Measurements from ENCODE around the gene IQGAP2. TPM values are rescaled to one million over a fixed set of nuclear protein-coding genes. Genes with fewer than 3 reads are reported as not detected.

IQGAP2 gene
- total RNA-seq, 1 experiment from 2014 or later = 83.2 TPM

- no peak for DNase-seq (ENCODE audit: low spot score)
- in situ Hi-C loops (cut with HindIII; ENCODE audit: low sequenced_read_pairs) = no loop called here
Observed at GRCh38 chr5:76439201-76439600, 36.1 kb downstream of the IQGAP2 start.

GRCh38 chr5:76439929-76440328 is 36.8 kb downstream of the IQGAP2 start:
- in situ Hi-C loops (cut with HindIII; ENCODE audit: low sequenced_read_pairs) = no loop called here
- no peak for DNase-seq (ENCODE audit: low spot score)

- no peak for DNase-seq (ENCODE audit: low spot score)
- in situ Hi-C loops (cut with HindIII; ENCODE audit: low sequenced_read_pairs) = no loop called here
Observed at GRCh38 chr5:76441101-76441500, 38.0 kb downstream of the IQGAP2 start.

- no peak for DNase-seq (ENCODE audit: low spot score)
- in situ Hi-C loops (cut with HindIII; ENCODE audit: low sequenced_read_pairs) = no loop called here
Observed at GRCh38 chr5:76441890-76442673, 39.0 kb downstream of the IQGAP2 start.

GRCh38 chr5:76443066-76443800 is 40.1 kb downstream of the IQGAP2 start:
- in situ Hi-C loops (cut with HindIII; ENCODE audit: low sequenced_read_pairs) = no loop called here
- no peak for DNase-seq (ENCODE audit: low spot score)

GRCh38 chr5:76445063-76445462 is 42.0 kb downstream of the IQGAP2 start:
- in situ Hi-C loops (cut with HindIII; ENCODE audit: low sequenced_read_pairs) = no loop called here
- no peak for DNase-seq (ENCODE audit: low spot score)

GRCh38 chr5:76445830-76446229 is 42.7 kb downstream of the IQGAP2 start:
- in situ Hi-C loops (cut with HindIII; ENCODE audit: low sequenced_read_pairs) = no loop called here
- no peak for DNase-seq (ENCODE audit: low spot score)

- in situ Hi-C loops (cut with HindIII; ENCODE audit: low sequenced_read_pairs) = no loop called here
- no peak for DNase-seq (ENCODE audit: low spot score)
Observed at GRCh38 chr5:76446776-76447175, 43.7 kb downstream of the IQGAP2 start.

- in situ Hi-C loops (cut with HindIII; ENCODE audit: low sequenced_read_pairs) = no loop called here
- DNase-seq (ENCODE audit: low spot score) = no peak
Observed at GRCh38 chr5:76449606-76450005, 46.5 kb downstream of the IQGAP2 start.

- in situ Hi-C loops (cut with HindIII; ENCODE audit: low sequenced_read_pairs) = no loop called here
- no peak for DNase-seq (ENCODE audit: low spot score)
Observed at GRCh38 chr5:76450054-76450453, 47.0 kb downstream of the IQGAP2 start.

GRCh38 chr5:76451031-76451701 is 48.1 kb downstream of the IQGAP2 start:
- in situ Hi-C loops (cut with HindIII; ENCODE audit: low sequenced_read_pairs) = no loop called here
- no peak for DNase-seq (ENCODE audit: low spot score)

- in situ Hi-C loops (cut with HindIII; ENCODE audit: low sequenced_read_pairs) = no loop called here
Observed at GRCh38 chr5:76455531-76456133, 52.5 kb downstream of the IQGAP2 start.

GRCh38 chr5:76456258-76456657 is 53.2 kb downstream of the IQGAP2 start:
- no peak for DNase-seq (ENCODE audit: low spot score)
- in situ Hi-C loops (cut with HindIII; ENCODE audit: low sequenced_read_pairs) = no loop called here

More at GRCh38 chr5:76455531-76456133, 52.5 kb downstream of the IQGAP2 start:
- DNase-seq (ENCODE audit: low spot score) = no peak

GRCh38 chr5:76457674-76458485 is 54.8 kb downstream of the IQGAP2 start:
- no peak for DNase-seq (ENCODE audit: low spot score)
- in situ Hi-C loops (cut with HindIII; ENCODE audit: low sequenced_read_pairs) = no loop called here

- in situ Hi-C loops (cut with HindIII; ENCODE audit: low sequenced_read_pairs) = no loop called here
- no peak for DNase-seq (ENCODE audit: low spot score)
Observed at GRCh38 chr5:76458486-76458830, 55.4 kb downstream of the IQGAP2 start.

GRCh38 chr5:76460104-76460503 is 57.0 kb downstream of the IQGAP2 start:
- in situ Hi-C loops (cut with HindIII; ENCODE audit: low sequenced_read_pairs) = no loop called here
- DNase-seq (ENCODE audit: low spot score) = no peak

GRCh38 chr5:76462097-76462667 is 59.1 kb downstream of the IQGAP2 start:
- in situ Hi-C loops (cut with HindIII; ENCODE audit: low sequenced_read_pairs) = no loop called here
- DNase-seq (ENCODE audit: low spot score) = no peak

GRCh38 chr5:76467216-76467615 is 64.1 kb downstream of the IQGAP2 start:
- DNase-seq (ENCODE audit: low spot score) = no peak
- in situ Hi-C loops (cut with HindIII; ENCODE audit: low sequenced_read_pairs) = no loop called here

Data from G401 (cell line).